GM12891 (cell line): Measurements from ENCODE around the gene AMHR2.
"Not testable (repeated sequence)": the region's sequence is repeated elsewhere in the genome, so short reads cannot be mapped to it uniquely, and the experiment has no call there.

Experiments used
- DNase-seq: peaks from one replicate; pipeline ENCODE4 v3.0.0; 2011; ENCODE audit warnings: low spot score; ENCODE audit not compliant: insufficient read length
- FAIRE-seq: peaks from 2 replicates; lab custom pipeline; 2011; peaks lifted over from hg19 to GRCh38; lab: Jason Lieb, UNC
- PAX5 ChIP-seq: IDR thresholded peaks from 2 replicates; pipeline ENCODE4 v1.6.1; 2011; ENCODE audit warnings: low read length, moderate library complexity, mild to moderate bottlenecking; ENCODE audit not compliant: insufficient read depth, severe bottlenecking
- POLR2A ChIP-seq: IDR thresholded peaks from 2 replicates; pipeline ENCODE4 v1.6.1; 2011; ENCODE audit warnings: low read depth, low read length, control low read depth
- POLR2AphosphoS5 ChIP-seq: IDR thresholded peaks from 2 replicates; pipeline ENCODE4 v1.6.1; 2011; ENCODE audit warnings: low read depth, low read length, control low read depth
- POU2F2 ChIP-seq: IDR thresholded peaks from 2 replicates; pipeline ENCODE4 v1.6.1; 2011; ENCODE audit warnings: low read depth, mild to moderate bottlenecking, control low read depth, low read length, moderate library complexity
- SPI1 ChIP-seq: IDR thresholded peaks from 2 replicates; pipeline ENCODE4 v1.6.1; 2011; ENCODE audit warnings: low read depth, low read length, control low read depth
- TAF1 ChIP-seq: IDR thresholded peaks from 2 replicates; pipeline ENCODE4 v1.6.1; 2011; ENCODE audit warnings: low read depth, low read length, control low read depth

Gene AMHR2

GRCh38 chr12:53381731-53382630, 41.7 kb upstream of the AMHR2 start:
- DNase-seq (no peak), FAIRE-seq (no peak)
- TF ChIP-seq POU2F2, result no peak

DNA sequence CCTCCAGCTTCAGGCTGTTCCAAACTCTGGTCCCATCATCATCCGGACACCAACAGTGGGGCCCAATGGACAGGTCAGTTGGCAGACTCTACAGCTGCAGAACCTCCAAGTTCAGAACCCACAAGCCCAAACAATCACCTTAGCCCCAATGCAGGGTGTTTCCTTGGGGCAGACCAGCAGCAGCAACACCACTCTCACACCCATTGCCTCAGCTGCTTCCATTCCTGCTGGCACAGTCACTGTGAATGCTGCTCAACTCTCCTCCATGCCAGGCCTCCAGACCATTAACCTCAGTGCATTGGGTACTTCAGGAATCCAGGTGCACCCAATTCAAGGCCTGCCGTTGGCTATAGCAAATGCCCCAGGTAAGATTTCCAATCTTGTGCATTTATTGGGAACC, 40.4 kb upstream of the AMHR2 start:
- DNase-seq, result no peak
- FAIRE-seq, result no peak
- TF ChIP-seq TAF1 (no peak), POLR2A (no peak), POLR2AphosphoS5 (no peak), PAX5 (no peak), POU2F2 (no peak), SPI1 (no peak)

DNA sequence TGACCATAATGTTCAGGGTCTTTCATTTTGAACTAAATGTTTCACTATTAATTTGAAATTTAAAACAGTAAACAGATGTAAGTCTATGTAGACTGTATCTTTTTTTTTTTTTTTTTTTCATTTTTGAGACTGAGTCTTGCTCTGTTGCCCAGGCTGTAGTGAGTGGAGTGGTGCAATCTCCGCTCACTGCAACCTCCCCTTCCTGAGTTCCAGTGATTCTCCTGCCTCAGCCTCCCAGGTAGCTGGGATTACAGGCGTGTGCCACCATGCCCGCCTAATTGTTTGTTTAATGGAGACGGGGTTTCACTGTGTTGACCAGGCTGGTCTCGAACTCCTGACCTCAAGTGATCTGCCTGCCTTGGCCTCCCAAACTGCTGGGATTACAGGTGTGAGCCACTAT, 37.3 kb upstream of the AMHR2 start:
- not testable (repeated sequence) for DNase-seq, FAIRE-seq

GRCh38 chr12:53388932-53389331, 34.7 kb upstream of the AMHR2 start:
- DNase-seq (no peak), FAIRE-seq (no peak)
- TF ChIP-seq POLR2AphosphoS5, result no peak
- no peak for TF ChIP-seq SPI1
- TF ChIP-seq TAF1, result no peak
- no peak for TF ChIP-seq PAX5
- TF ChIP-seq POU2F2, result no peak
- TF ChIP-seq POLR2A, result no peak

DNA sequence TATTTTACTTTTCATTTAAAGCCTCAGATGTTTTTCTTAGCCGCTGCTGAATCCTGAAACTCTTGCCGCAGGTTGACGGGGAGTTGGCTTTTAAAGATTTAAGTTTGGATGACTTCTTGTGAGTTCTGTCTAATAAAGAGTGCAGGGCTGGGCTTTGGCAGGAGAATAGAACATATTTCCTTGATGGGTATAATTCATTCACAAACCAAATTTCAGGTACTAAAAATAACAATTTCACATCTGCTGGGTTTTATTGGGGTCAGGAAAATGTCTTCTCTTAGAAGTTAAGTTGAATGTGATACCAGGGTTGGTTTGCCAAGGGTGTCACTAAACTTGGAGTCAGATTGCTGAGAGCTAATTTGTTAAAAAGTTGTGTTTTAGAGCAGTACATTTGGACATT, 34.0 kb upstream of the AMHR2 start:
- no peak for FAIRE-seq
- TF ChIP-seq POLR2AphosphoS5 (no peak), SPI1 (no peak), TAF1 (no peak), POLR2A (no peak), POU2F2 (no peak), PAX5 (no peak)
- no peak for DNase-seq

- FAIRE-seq (no peak), DNase-seq (no peak)
- TF ChIP-seq TAF1 (no peak), POLR2A (no peak), PAX5 (no peak), POU2F2 (no peak), POLR2AphosphoS5 (no peak)
Observed at GRCh38 chr12:53391724-53392123, 31.9 kb upstream of the AMHR2 start.

- DNase-seq (no peak), FAIRE-seq (no peak)
- TF ChIP-seq POU2F2, result no peak
- TF ChIP-seq PAX5, result no peak
- no peak for TF ChIP-seq POLR2AphosphoS5
- TF ChIP-seq TAF1, result no peak
- TF ChIP-seq SPI1, result no peak
- TF ChIP-seq POLR2A, result no peak
Observed at GRCh38 chr12:53399896-53400295, 23.8 kb upstream of the AMHR2 start.

GRCh38 chr12:53402351-53402750, 21.3 kb upstream of the AMHR2 start:
- DNase-seq, FAIRE-seq: not testable (repeated sequence)

- TF ChIP-seq SPI1 (no peak), PAX5 (no peak), POLR2A (no peak), TAF1 (no peak), POLR2AphosphoS5 (no peak), POU2F2 (no peak)
- DNase-seq (no peak), FAIRE-seq (no peak)
Observed at GRCh38 chr12:53402871-53403270, 20.8 kb upstream of the AMHR2 start.

DNA sequence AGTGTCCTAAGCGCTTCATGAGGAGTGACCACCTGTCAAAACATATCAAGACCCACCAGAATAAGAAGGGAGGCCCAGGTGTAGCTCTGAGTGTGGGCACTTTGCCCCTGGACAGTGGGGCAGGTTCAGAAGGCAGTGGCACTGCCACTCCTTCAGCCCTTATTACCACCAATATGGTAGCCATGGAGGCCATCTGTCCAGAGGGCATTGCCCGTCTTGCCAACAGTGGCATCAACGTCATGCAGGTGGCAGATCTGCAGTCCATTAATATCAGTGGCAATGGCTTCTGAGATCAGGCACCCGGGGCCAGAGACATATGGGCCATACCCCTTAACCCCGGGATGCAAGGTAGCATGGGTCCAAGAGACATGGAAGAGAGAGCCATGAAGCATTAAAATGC, 12.7 kb upstream of the AMHR2 start:
- DNase-seq (no peak), FAIRE-seq (no peak)
- TF ChIP-seq SPI1, result no peak
- TF ChIP-seq POLR2A, result no peak
- no peak for TF ChIP-seq POLR2AphosphoS5
- TF ChIP-seq POU2F2, result no peak
- no peak for TF ChIP-seq PAX5
- TF ChIP-seq TAF1, result no peak
